Measurements from ENCODE around the gene IGFN1.

GRCh38 chr1:201260236-201260590, 69.6 kb downstream of the IGFN1 start:
- TF ChIP-seq CTCF (IDR thresholded peaks at IDR 0.05) (no peak), POLR2A (IDR thresholded peaks at IDR 0.05) (no peak)

Data from esophagus squamous epithelium (tissue), 4 donors.